ENCODE results near the gene SMYD3.

DNA sequence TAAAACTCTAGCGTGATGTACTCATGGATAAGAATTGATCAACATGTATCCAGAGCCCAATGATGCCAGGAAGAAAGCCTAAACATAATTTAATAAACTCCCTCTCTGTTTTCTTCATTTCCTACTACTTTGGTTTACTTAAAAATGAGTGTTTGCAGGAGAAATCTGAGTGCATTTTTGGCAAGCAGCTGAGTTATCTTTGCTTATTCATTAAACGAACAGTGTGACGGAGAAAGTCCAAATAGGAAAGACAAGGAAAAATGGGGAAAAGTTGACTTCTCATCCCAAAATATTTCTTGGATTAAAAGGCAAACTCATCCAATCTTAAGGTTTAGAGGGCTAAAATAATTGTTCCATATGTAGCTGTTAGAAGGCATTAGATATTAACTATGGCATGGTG is 496.7 kb downstream of the SMYD3 start:
- TF ChIP-seq, protein P1, sequence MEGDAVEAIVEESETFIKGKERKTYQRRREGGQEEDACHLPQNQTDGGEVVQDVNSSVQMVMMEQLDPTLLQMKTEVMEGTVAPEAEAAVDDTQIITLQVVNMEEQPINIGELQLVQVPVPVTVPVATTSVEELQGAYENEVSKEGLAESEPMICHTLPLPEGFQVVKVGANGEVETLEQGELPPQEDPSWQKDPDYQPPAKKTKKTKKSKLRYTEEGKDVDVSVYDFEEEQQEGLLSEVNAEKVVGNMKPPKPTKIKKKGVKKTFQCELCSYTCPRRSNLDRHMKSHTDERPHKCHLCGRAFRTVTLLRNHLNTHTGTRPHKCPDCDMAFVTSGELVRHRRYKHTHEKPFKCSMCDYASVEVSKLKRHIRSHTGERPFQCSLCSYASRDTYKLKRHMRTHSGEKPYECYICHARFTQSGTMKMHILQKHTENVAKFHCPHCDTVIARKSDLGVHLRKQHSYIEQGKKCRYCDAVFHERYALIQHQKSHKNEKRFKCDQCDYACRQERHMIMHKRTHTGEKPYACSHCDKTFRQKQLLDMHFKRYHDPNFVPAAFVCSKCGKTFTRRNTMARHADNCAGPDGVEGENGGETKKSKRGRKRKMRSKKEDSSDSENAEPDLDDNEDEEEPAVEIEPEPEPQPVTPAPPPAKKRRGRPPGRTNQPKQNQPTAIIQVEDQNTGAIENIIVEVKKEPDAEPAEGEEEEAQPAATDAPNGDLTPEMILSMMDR (IDR thresholded peaks at IDR 0.05), result no peak
- TF ChIP-seq EP300 (IDR thresholded peaks at IDR 0.05), result no peak
